Neural progenitor cell (in vitro differentiated cells): ENCODE data around the gene BANF1.
"Not testable (repeated sequence)": the region's sequence is repeated elsewhere in the genome, so short reads cannot be mapped to it uniquely, and the experiment has no call there.

ENCODE experiments used
- EZH2 ChIP-seq: fragments of 200-600 bp; sonication (generic); IDR thresholded peaks from 2 replicates; pipeline ENCODE4 v1.6.1; 2017; ENCODE audit warnings: antibody characterized with exemption, mild to moderate bottlenecking, moderate library complexity
- EZH2phosphoT487 ChIP-seq: fragments of 200-600 bp; sonication (generic); IDR thresholded peaks from 2 replicates; pipeline ENCODE4 v1.6.1; 2017; ENCODE audit warnings: antibody characterized with exemption
- TF ChIP-seq, protein P1 (sequence below): fragments of 200-600 bp; sonication (generic); IDR thresholded peaks from 2 replicates; pipeline ENCODE4 v1.5.1; 2017; ENCODE audit warnings: antibody characterized with exemption, mild to moderate bottlenecking

DNA sequence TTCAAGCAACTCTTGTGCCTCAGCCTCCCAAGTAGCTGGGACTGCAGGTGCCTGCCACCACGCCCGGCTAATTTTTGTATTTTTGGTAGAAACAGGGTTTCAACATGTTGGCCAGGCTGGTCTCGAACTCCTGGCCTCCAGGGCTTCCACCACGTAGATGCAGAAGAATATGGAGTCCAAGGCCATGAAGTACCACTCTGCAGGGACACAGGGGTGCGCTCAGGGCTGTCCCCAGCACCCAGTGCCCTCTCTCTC is 20.8 kb downstream of the BANF1 start:
- TF ChIP-seq, protein P1, sequence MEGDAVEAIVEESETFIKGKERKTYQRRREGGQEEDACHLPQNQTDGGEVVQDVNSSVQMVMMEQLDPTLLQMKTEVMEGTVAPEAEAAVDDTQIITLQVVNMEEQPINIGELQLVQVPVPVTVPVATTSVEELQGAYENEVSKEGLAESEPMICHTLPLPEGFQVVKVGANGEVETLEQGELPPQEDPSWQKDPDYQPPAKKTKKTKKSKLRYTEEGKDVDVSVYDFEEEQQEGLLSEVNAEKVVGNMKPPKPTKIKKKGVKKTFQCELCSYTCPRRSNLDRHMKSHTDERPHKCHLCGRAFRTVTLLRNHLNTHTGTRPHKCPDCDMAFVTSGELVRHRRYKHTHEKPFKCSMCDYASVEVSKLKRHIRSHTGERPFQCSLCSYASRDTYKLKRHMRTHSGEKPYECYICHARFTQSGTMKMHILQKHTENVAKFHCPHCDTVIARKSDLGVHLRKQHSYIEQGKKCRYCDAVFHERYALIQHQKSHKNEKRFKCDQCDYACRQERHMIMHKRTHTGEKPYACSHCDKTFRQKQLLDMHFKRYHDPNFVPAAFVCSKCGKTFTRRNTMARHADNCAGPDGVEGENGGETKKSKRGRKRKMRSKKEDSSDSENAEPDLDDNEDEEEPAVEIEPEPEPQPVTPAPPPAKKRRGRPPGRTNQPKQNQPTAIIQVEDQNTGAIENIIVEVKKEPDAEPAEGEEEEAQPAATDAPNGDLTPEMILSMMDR, result not testable (repeated sequence)
- TF ChIP-seq EZH2, EZH2phosphoT487: not testable (repeated sequence)
